Fibroblast of skin of left biceps (primary cell): ENCODE measurements around the gene COA5.

Experiments used
- DNase-seq, 2 experiments: peaks; one replicate each; pipeline ENCODE4 v3.0.0-alpha.2; 2013; ENCODE audit warnings: low read depth in 2 of 2

The COA5 gene

GRCh38 chr2:98572211-98572610 lies 36.1 kb downstream of the COA5 start:
- no peak for DNase-seq

- no peak for DNase-seq
Observed at GRCh38 chr2:98571796-98572195, 36.5 kb downstream of the COA5 start.

- DNase-seq: no peak
Observed at GRCh38 chr2:98571121-98571701, 37.1 kb downstream of the COA5 start.

GRCh38 chr2:98570356-98570755 lies 38.0 kb downstream of the COA5 start:
- DNase-seq: no peak

- no peak for DNase-seq
Observed at GRCh38 chr2:98569915-98570314, 38.4 kb downstream of the COA5 start.

- DNase-seq: no peak
Observed at GRCh38 chr2:98569197-98569793, 39.0 kb downstream of the COA5 start.

- DNase-seq: peak in 1 of 2 experiments; percentile 14
Observed at GRCh38 chr2:98568161-98568956, 40.0 kb downstream of the COA5 start.

- DNase-seq: no peak
Observed at GRCh38 chr2:98565941-98566340, 42.4 kb downstream of the COA5 start.

GRCh38 chr2:98565286-98565860 lies 42.9 kb downstream of the COA5 start:
- DNase-seq: no peak

- no peak for DNase-seq
Observed at GRCh38 chr2:98564541-98565132, 43.7 kb downstream of the COA5 start.

GRCh38 chr2:98563394-98563793 lies 44.9 kb downstream of the COA5 start:
- DNase-seq: no peak

GRCh38 chr2:98561902-98562695 lies 46.2 kb downstream of the COA5 start:
- DNase-seq: no peak

GRCh38 chr2:98561018-98561417 lies 47.3 kb downstream of the COA5 start:
- no peak for DNase-seq

GRCh38 chr2:98560256-98560771 lies 48.0 kb downstream of the COA5 start:
- DNase-seq: peak; percentile 30 to 33

GRCh38 chr2:98559581-98559980 lies 48.7 kb downstream of the COA5 start:
- DNase-seq: no peak

GRCh38 chr2:98558852-98559530 lies 49.3 kb downstream of the COA5 start:
- DNase-seq: no peak

GRCh38 chr2:98556344-98557033 lies 51.8 kb downstream of the COA5 start:
- DNase-seq: no peak

GRCh38 chr2:98555696-98556095 lies 52.6 kb downstream of the COA5 start:
- no peak for DNase-seq

GRCh38 chr2:98554116-98554861 lies 54.0 kb downstream of the COA5 start:
- DNase-seq: no peak
